Neural progenitor cell (in vitro differentiated cells): ENCODE results near the gene SOHLH2. TPM values are rescaled to one million over a fixed set of nuclear protein-coding genes. Genes with fewer than 3 reads are reported as not detected.

Source experiments
- DNase-seq: peaks from one replicate; pipeline ENCODE4 v3.0.0-alpha.2; 2016; ENCODE audit warnings: low spot score
- H2AFZ ChIP-seq: fragments of 200-600 bp; sonication (generic); replicated peaks from 2 replicates; pipeline ENCODE4 v1.6.1; 2016; ENCODE audit warnings: antibody characterized with exemption
- H3F3A ChIP-seq: fragments of 200-600 bp; sonication (generic); 2 replicates; pipeline ENCODE4 v1.6.1; 2016; ENCODE audit warnings: antibody characterized with exemption, low read depth
- H3K27ac ChIP-seq: fragments of 200-600 bp; sonication (generic); 2 replicates; pipeline ENCODE4 v1.5.1; 2016; ENCODE audit warnings: mild to moderate bottlenecking
- H3K27me3 ChIP-seq: fragments of 200-600 bp; sonication (generic); 2 replicates; pipeline ENCODE4 v1.6.1; 2016; ENCODE audit warnings: mild to moderate bottlenecking, moderate library complexity
- H3K36me3 ChIP-seq: fragments of 200-600 bp; sonication (generic); 2 replicates; pipeline ENCODE4 v1.5.1; 2016
- H3K4me1 ChIP-seq: fragments of 200-600 bp; sonication (generic); 2 replicates; pipeline ENCODE4 v1.6.1; 2016; ENCODE audit warnings: mixed run types
- H3K4me2 ChIP-seq: fragments of 200-600 bp; sonication (generic); 2 replicates; pipeline ENCODE4 v1.6.1; 2016
- H3K4me3 ChIP-seq: fragments of 200-600 bp; sonication (generic); 2 replicates; pipeline ENCODE4 v1.5.1; 2016
- H3K79me2 ChIP-seq: fragments of 200-600 bp; sonication (generic); 2 replicates; pipeline ENCODE4 v1.6.1; 2016; ENCODE audit warnings: low read depth
- H3K9ac ChIP-seq: fragments of 200-600 bp; sonication (generic); 2 replicates; pipeline ENCODE4 v1.6.1; 2016
- H3K9me3 ChIP-seq: fragments of 200-600 bp; sonication (generic); 2 replicates; pipeline ENCODE4 v1.5.1; 2016; ENCODE audit warnings: low read depth
- H4K20me1 ChIP-seq: fragments of 200-600 bp; sonication (generic); 2 replicates; pipeline ENCODE4 v1.6.1; 2016; ENCODE audit warnings: low read depth
- H3K27ac Mint-ChIP-seq: 3 replicates; pipeline ENCODE4 v1.8.0; 2021; ENCODE audit warnings: mixed read lengths
- H3K27me3 Mint-ChIP-seq: 2 replicates; pipeline ENCODE4 v1.8.0; 2022; ENCODE audit warnings: low read depth, mild to moderate bottlenecking, inconsistent platforms, moderate library complexity, mixed read lengths; ENCODE audit not compliant: insufficient read depth
- H3K36me3 Mint-ChIP-seq: 3 replicates; pipeline ENCODE4 v1.8.0; 2021; ENCODE audit warnings: mixed read lengths
- H3K4me1 Mint-ChIP-seq: 3 replicates; pipeline ENCODE4 v1.8.0; 2021; ENCODE audit warnings: mixed read lengths
- H3K4me3 Mint-ChIP-seq: 3 replicates; pipeline ENCODE4 v1.8.0; 2021; ENCODE audit warnings: mild to moderate bottlenecking, moderate library complexity, mixed read lengths
- H3K9me3 Mint-ChIP-seq: 3 replicates; pipeline ENCODE4 v1.8.0; 2020; ENCODE audit warnings: mixed read lengths
- EZH2 ChIP-seq: fragments of 200-600 bp; sonication (generic); IDR thresholded peaks from 2 replicates; pipeline ENCODE4 v1.6.1; 2017; ENCODE audit warnings: antibody characterized with exemption, mild to moderate bottlenecking, moderate library complexity
- EZH2phosphoT487 ChIP-seq: fragments of 200-600 bp; sonication (generic); IDR thresholded peaks from 2 replicates; pipeline ENCODE4 v1.6.1; 2017; ENCODE audit warnings: antibody characterized with exemption
- total RNA-seq: library from RNA; depleted of rRNA; stranded (reverse); fragments of >200 nt; gene quantifications from 2 replicates; pipeline ENCODE4 v1.2.3, GENCODE V29; 2015; ENCODE audit warnings: low replicate concordance
- TF ChIP-seq, protein P1 (sequence below): fragments of 200-600 bp; sonication (generic); IDR thresholded peaks from 2 replicates; pipeline ENCODE4 v1.5.1; 2017; ENCODE audit warnings: antibody characterized with exemption, mild to moderate bottlenecking

The SOHLH2 gene
- total RNA-seq, 1 donor from 2014 or later = 1.4 TPM

DNA sequence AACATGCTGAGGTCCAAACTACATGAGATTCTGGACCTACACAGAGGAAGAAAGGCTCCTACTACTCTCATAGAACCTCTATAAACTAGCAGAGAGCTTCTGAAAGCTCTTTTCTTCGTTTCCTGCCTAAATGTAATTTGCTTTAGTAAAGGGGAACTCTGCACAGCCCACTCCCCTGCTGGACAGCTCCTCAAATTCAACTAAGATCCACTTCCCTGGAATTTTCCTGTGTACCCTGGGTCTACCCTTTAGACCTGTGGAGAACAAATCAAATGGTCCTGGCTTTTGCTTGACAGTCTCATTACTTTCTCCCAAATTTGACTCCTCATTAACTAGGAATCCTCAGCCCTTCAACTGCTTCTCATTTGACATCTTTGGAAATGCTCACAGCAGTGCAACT lies 79.7 kb downstream of the SOHLH2 start:
- Mint-ChIP-seq H3K27me3 (peaks cover 3% of the 10 kb centered on the region), H3K4me3 (no peak overlapping the region), H3K4me1 (peaks cover 7% of the 10 kb centered on the region), H3K36me3 (no peaks in the 10 kb centered on the region), H3K9me3 (no peaks in the 10 kb centered on the region), H3K27ac (no peak overlapping the region)
- Histone ChIP-seq H2AFZ (no peak overlapping the region), H3K4me1 (no peaks in the 10 kb centered on the region), H3F3A (no peaks in the 10 kb centered on the region), H3K27me3 (peaks cover 46% of the 10 kb centered on the region), H3K9ac (no peak overlapping the region), H3K27ac (no peak overlapping the region), H3K4me2 (no peak overlapping the region), H4K20me1 (no peaks in the 10 kb centered on the region), H3K79me2 (no peaks in the 10 kb centered on the region), H3K36me3 (no peaks in the 10 kb centered on the region), H3K9me3 (no peaks in the 10 kb centered on the region), H3K4me3 (no peak overlapping the region)
- TF ChIP-seq, protein P1, sequence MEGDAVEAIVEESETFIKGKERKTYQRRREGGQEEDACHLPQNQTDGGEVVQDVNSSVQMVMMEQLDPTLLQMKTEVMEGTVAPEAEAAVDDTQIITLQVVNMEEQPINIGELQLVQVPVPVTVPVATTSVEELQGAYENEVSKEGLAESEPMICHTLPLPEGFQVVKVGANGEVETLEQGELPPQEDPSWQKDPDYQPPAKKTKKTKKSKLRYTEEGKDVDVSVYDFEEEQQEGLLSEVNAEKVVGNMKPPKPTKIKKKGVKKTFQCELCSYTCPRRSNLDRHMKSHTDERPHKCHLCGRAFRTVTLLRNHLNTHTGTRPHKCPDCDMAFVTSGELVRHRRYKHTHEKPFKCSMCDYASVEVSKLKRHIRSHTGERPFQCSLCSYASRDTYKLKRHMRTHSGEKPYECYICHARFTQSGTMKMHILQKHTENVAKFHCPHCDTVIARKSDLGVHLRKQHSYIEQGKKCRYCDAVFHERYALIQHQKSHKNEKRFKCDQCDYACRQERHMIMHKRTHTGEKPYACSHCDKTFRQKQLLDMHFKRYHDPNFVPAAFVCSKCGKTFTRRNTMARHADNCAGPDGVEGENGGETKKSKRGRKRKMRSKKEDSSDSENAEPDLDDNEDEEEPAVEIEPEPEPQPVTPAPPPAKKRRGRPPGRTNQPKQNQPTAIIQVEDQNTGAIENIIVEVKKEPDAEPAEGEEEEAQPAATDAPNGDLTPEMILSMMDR = no peak
- TF ChIP-seq EZH2phosphoT487 = no peak
- TF ChIP-seq EZH2 = no peak
- DNase-seq = peak; percentile 10

DNA sequence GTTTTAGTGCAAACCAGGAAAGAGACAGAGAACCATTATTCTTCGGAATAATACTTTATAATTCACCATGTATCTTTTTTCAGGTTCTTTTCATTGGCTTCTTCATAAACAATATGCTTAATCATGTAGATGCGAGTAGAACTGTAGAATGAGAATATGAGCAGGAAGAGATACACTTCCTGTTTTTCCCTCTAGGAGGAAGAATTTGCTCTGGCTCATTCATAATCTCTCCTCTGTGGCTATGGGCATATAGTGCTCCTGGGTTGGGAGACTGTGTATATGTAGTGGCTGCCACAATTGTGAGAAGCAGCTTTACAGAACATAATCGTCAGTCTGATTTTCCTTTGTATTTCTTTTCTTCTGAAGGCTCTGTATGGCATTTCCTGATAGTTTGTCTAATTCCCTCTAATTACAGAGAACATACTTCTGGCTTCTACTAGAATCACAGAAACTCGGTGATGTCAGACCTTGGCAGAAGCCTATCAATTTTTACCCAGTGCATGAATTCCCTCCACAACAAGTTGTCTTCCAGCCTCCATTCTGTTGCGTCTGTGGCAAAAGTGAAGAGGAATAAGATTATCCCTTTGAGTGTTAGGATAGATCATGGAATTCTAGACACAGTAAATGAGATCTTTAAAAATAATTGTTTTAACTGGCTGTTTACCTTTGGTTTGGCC lies 80.3 kb downstream of the SOHLH2 start:
- H3K27me3 Mint-ChIP-seq = peaks cover 3% of the 10 kb centered on the region
- H3K4me3 Mint-ChIP-seq = no peak overlapping the region
- H3K9me3 Mint-ChIP-seq = no peaks in the 10 kb centered on the region
- no peak overlapping the region for H2AFZ ChIP-seq
- TF ChIP-seq, protein P1 = no peak
- TF ChIP-seq EZH2phosphoT487 = no peak
- no peak for TF ChIP-seq EZH2
- no peak for DNase-seq
- H3K4me1 Mint-ChIP-seq = peaks cover 7% of the 10 kb centered on the region
- H3K4me2 ChIP-seq = no peak overlapping the region
- no peaks in the 10 kb centered on the region for H3K79me2 ChIP-seq
- H3K27ac Mint-ChIP-seq = no peak overlapping the region
- no peaks in the 10 kb centered on the region for H3K36me3 ChIP-seq
- H4K20me1 ChIP-seq = no peaks in the 10 kb centered on the region
- no peaks in the 10 kb centered on the region for H3K9me3 ChIP-seq
- H3K27ac ChIP-seq = no peak overlapping the region
- H3K36me3 Mint-ChIP-seq = no peaks in the 10 kb centered on the region
- H3K27me3 ChIP-seq = peaks cover 52% of the 10 kb centered on the region
- H3F3A ChIP-seq = no peaks in the 10 kb centered on the region
- H3K4me3 ChIP-seq = no peak overlapping the region
- no peak overlapping the region for H3K9ac ChIP-seq
- no peaks in the 10 kb centered on the region for H3K4me1 ChIP-seq

- no peak for TF ChIP-seq EZH2
- no peak for TF ChIP-seq EZH2phosphoT487
- TF ChIP-seq, protein P1 = no peak
- DNase-seq = no peak
- H3K36me3 Mint-ChIP-seq = no peaks in the 10 kb centered on the region
- no peak overlapping the region for H3K27ac Mint-ChIP-seq
- peaks cover 69% of the 10 kb centered on the region for H3K27me3 ChIP-seq
- H3K9me3 Mint-ChIP-seq = no peaks in the 10 kb centered on the region
- H2AFZ ChIP-seq = no peak overlapping the region
- H3K4me2 ChIP-seq = no peak overlapping the region
- H3K9me3 ChIP-seq = no peaks in the 10 kb centered on the region
- H3K79me2 ChIP-seq = no peaks in the 10 kb centered on the region
- H3K36me3 ChIP-seq = no peaks in the 10 kb centered on the region
- peaks cover 3% of the 10 kb centered on the region for H3K27me3 Mint-ChIP-seq
- no peaks in the 10 kb centered on the region for H4K20me1 ChIP-seq
- H3F3A ChIP-seq = no peaks in the 10 kb centered on the region
- H3K4me3 ChIP-seq = no peak overlapping the region
- H3K4me1 ChIP-seq = no peaks in the 10 kb centered on the region
- H3K4me1 Mint-ChIP-seq = peaks cover 7% of the 10 kb centered on the region
- no peak overlapping the region for H3K9ac ChIP-seq
- no peak overlapping the region for H3K27ac ChIP-seq
- peak overlapping the region; percentile 85 for H3K4me3 Mint-ChIP-seq
Measured at GRCh38 chr13:36132376-36132775, 82.0 kb downstream of the SOHLH2 start.
